BJ (cell line): ENCODE results near the gene TCF4. TPM values are rescaled to one million over a fixed set of nuclear protein-coding genes. Genes with fewer than 3 reads are reported as not detected.

ENCODE experiments used
- CTCF ChIA-PET: fragments of 350-600 bp; formaldehyde crosslinking; extraction: SDS; loops from one replicate; lab custom pipeline; 2021; ENCODE audit warnings: antibody characterized with exemption, inconsistent platforms; lab: Yijun Ruan, JAX
- POLR2A ChIA-PET: fragments of 300-600 bp; sonication (Branson Sonifier 250); formaldehyde crosslinking; extraction: SDS; loops from one replicate; lab custom pipeline; 2021; ENCODE audit warnings: antibody characterized with exemption; lab: Charles Lee
- DNase-seq: peaks from one replicate; pipeline ENCODE4 v3.0.0-alpha.2; 2011; ENCODE audit warnings: low read depth
- H3K27me3 ChIP-seq: 2 replicates; pipeline ENCODE4 v1.6.0; 2011; ENCODE audit warnings: low read length; ENCODE audit not compliant: control insufficient read depth, insufficient read depth
- H3K36me3 ChIP-seq: 2 replicates; pipeline ENCODE4 v1.5.1; 2011; ENCODE audit warnings: low read length; ENCODE audit not compliant: control insufficient read depth, insufficient read depth
- H3K4me3 ChIP-seq: 2 replicates; pipeline ENCODE4 v1.5.1; 2011; ENCODE audit warnings: low read depth, mild to moderate bottlenecking, control low read depth, low read length
- polyA plus RNA-seq: library from polyadenylated mRNA; depleted of rRNA; stranded (reverse); fragments of >200 nt; gene quantifications from 2 replicates; pipeline ENCODE4 v1.2.3, GENCODE V29; 2011
- TF ChIP-seq, protein P1 (sequence below): IDR thresholded peaks from 2 replicates; pipeline ENCODE4 v1.5.1; 2011; ENCODE audit warnings: low read depth, mild to moderate bottlenecking, control low read depth, inconsistent platforms, low read length, moderate library complexity; ENCODE audit not compliant: insufficient read depth

The TCF4 gene
- polyA plus RNA-seq, 1 experiment = 65.8 TPM

DNA sequence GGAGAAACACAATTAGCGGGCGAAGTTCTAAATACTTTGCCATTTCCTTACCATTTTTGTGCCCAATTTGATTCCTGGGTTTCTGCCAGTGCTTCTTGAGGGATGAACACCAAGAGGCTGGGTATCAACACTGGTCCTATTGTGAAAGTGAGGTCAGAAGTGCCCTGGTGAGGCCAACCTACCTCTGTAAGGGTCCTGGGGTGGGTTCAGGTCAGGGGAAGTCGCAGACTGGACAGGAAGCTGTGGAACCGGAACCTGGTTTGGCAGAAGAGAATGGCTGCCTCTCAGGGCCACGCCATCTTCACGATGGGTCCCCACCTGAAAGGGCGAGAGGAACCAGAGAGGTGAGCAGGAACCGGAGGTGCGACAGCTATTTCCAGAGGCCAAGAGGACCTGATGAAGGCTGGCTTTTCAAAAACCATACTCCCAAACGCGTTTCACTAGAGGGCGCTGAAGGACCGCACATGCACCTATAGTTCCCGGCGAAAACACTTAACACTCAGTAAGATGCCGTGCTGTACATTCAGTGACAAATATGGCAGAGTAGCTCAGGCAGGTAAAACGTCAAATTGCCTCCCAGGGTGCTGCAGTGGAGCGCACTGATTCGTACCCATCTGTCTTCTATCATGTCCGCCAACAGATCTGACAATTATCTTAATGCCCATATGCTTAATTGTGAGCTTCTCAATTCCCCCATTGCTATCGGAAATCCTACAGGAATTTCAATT lies 353.5 kb downstream of the TCF4 start:
- TF ChIP-seq, protein P1, sequence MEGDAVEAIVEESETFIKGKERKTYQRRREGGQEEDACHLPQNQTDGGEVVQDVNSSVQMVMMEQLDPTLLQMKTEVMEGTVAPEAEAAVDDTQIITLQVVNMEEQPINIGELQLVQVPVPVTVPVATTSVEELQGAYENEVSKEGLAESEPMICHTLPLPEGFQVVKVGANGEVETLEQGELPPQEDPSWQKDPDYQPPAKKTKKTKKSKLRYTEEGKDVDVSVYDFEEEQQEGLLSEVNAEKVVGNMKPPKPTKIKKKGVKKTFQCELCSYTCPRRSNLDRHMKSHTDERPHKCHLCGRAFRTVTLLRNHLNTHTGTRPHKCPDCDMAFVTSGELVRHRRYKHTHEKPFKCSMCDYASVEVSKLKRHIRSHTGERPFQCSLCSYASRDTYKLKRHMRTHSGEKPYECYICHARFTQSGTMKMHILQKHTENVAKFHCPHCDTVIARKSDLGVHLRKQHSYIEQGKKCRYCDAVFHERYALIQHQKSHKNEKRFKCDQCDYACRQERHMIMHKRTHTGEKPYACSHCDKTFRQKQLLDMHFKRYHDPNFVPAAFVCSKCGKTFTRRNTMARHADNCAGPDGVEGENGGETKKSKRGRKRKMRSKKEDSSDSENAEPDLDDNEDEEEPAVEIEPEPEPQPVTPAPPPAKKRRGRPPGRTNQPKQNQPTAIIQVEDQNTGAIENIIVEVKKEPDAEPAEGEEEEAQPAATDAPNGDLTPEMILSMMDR = peak; percentile 86
- CTCF ChIA-PET = interaction anchor here (0.5 to 3.1 kb wide), 64 partner anchors 9 to 1342 kb away, joined by 3 to 16 read pairs (median 5); no protein-coding TSS in a partner anchor
- no peaks in the 10 kb centered on the region for H3K27me3 ChIP-seq
- DNase-seq = no peak
- H3K36me3 ChIP-seq = peaks cover 4% of the 10 kb centered on the region; the same call in 1 of the 2 replicates
- H3K4me3 ChIP-seq = no peak overlapping the region
- POLR2A ChIA-PET = interaction anchor here (0.7 kb wide), 1 partner anchor 166 kb away, joined by 4 read pairs; no protein-coding TSS in a partner anchor

DNA sequence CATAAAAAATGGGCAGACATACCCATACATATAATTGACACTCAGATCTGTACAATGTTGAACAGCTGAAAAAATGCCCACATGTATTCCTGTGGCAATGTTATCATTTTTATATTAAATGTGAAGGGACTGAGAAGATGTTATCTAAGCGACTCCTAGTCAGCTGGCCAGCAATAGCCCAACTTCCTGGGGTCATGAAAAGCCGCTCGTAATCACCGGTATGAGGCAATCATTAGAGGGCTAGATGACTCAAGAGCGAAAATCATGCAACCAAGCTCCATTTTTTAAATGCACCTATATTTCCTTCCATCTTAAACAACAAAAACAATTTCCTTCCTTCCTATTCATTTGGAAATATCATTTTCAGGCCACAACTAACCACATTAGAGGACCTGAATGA lies 354.1 kb downstream of the TCF4 start:
- DNase-seq = no peak
- H3K27me3 ChIP-seq = no peaks in the 10 kb centered on the region
- H3K4me3 ChIP-seq = no peak overlapping the region
- ChIA-PET POLR2A (no interaction called here), CTCF (interaction anchor here (0.8 to 3.1 kb wide), 45 partner anchors 8 to 1342 kb away, joined by 3 to 16 read pairs (median 5); no protein-coding TSS in a partner anchor)
- H3K36me3 ChIP-seq = peaks cover 4% of the 10 kb centered on the region; the same call in 1 of the 2 replicates
- TF ChIP-seq, protein P1 = no peak

DNA sequence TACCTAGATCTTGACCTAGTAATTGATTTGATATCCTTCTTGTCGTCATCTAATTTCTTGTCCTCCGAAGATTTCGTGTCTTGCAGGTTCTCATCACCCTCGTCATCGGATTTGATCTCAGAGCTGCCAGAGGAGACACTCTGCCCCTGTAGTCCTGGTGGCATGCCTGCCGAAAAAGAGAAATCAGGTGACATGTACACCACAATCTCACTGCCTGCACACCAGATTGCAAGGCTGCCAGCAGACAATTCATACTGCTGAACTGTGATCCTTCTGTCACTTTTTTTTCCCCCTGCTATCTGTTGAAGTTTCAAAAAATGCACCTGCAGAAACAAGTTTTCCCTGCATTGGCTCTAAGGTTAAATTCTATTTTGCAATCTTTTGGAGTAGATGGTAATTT lies 355.5 kb downstream of the TCF4 start:
- TF ChIP-seq, protein P1 = no peak
- H3K36me3 ChIP-seq = peaks cover 8% of the 10 kb centered on the region
- H3K4me3 ChIP-seq = no peak overlapping the region
- no peak for DNase-seq
- H3K27me3 ChIP-seq = no peaks in the 10 kb centered on the region
- ChIA-PET POLR2A (no interaction called here), CTCF (interaction anchor here (0.6 to 3.1 kb wide), 5 partner anchors 122 to 1344 kb away, joined by 3 to 10 read pairs (median 4); no protein-coding TSS in a partner anchor)

DNA sequence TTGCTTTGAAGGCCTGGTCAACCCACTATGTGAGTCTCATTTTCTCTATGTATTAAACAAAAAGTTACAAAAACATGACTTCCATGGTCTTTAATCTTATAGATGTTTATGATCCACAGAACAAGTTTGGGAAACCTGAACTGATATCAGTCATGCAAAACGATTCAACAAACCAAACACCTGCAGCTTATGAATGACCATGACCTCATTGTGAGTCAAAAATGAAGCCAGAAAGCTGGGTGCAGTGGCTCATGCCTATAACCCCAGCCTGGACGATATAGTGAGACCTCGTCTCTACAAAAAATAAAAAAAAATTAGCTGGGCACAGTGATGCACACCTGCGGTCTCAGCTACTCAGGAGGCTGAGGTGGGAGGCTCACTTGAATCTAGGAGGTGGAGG lies 358.3 kb downstream of the TCF4 start:
- ChIA-PET POLR2A (no interaction called here), CTCF (interaction anchor here (1.0 to 1.2 kb wide), 2 partner anchors 127 to 1347 kb away, joined by 3 read pairs; no protein-coding TSS in a partner anchor)
- H3K36me3 ChIP-seq = peaks cover 9% of the 10 kb centered on the region
- H3K4me3 ChIP-seq = no peak overlapping the region
- no peaks in the 10 kb centered on the region for H3K27me3 ChIP-seq
- TF ChIP-seq, protein P1 = no peak
- no peak for DNase-seq

DNA sequence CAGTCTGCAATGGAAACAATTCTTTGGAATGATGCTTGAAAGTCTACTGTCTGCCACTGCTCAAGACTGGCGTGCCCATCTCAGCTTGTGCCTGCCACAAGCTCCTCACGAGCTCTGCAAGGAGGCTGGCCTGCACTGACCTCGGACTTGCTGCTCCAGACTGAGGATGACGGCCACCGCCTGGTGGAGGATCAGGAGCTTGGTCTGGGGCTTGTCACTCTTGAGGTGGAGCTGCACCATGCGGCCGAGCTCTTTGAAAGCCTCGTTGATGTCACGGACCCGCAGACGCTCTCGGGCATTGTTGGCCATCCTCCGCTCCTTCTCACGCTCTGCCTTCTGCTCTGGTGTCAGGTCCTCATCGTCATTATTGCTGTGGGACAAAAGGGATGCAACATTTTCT lies 359.3 kb downstream of the TCF4 start:
- H3K4me3 ChIP-seq = no peak overlapping the region
- TF ChIP-seq, protein P1 = no peak
- ChIA-PET CTCF (interaction anchor here (0.7 to 1.4 kb wide), 8 partner anchors 17 to 1348 kb away, joined by 3 to 7 read pairs (median 3); no protein-coding TSS in a partner anchor), POLR2A (interaction anchor here (0.6 kb wide), 1 partner anchor 528 kb away, joined by 3 read pairs; no protein-coding TSS in a partner anchor)
- H3K27me3 ChIP-seq = no peaks in the 10 kb centered on the region
- H3K36me3 ChIP-seq = peaks cover 9% of the 10 kb centered on the region
- no peak for DNase-seq
